HEK293 (cell line): ENCODE data around the gene LRRTM2.
A peak's percentile ranks its signal among the peaks of the same experiment; 100 is the strongest.

ENCODE experiments used
- CTCF ChIA-PET: fragments of 350-600 bp; formaldehyde crosslinking; extraction: SDS; loops from one replicate; lab custom pipeline; 2021; ENCODE audit warnings: antibody characterized with exemption; lab: Yijun Ruan, JAX
- POLR2A ChIA-PET: fragments of 300-600 bp; formaldehyde crosslinking; extraction: SDS; loops from one replicate; lab custom pipeline; 2020; ENCODE audit warnings: antibody characterized with exemption, inconsistent platforms; lab: Yijun Ruan, JAX
- H3K27ac ChIP-seq: fragments of 200-500 bp; sonication (Bioruptor generic); 2 replicates; pipeline ENCODE4 v1.5.1; 2014; ENCODE audit warnings: low read depth, low read length, control low read depth, inconsistent platforms; ENCODE audit errors: extremely low read depth
- H3K36me3 ChIP-seq, 2 experiments: fragments of 200-500 bp in 1 of 2; sonication (Bioruptor generic) in 1 of 2; 1 replicate in 1 of 2; 2 replicates in 1 of 2; pipeline ENCODE4 v1.5.1; 2014 to 2017; ENCODE audit warnings: inconsistent platforms in 2 of 2, low read length in 2 of 2; ENCODE audit not compliant: control insufficient read depth in 2 of 2, insufficient read depth in 1 of 2
- H3K4me1 ChIP-seq: fragments of 200-500 bp; sonication (Bioruptor generic); 2 replicates; pipeline ENCODE4 v1.5.1; 2014; ENCODE audit warnings: mild to moderate bottlenecking, low read length, inconsistent platforms; ENCODE audit not compliant: control insufficient read depth, insufficient read depth
- H3K4me3 ChIP-seq: 2 replicates; pipeline ENCODE4 v1.5.1; 2011; ENCODE audit warnings: low read depth, mild to moderate bottlenecking, control low read depth, low read length, moderate library complexity
- H3K9me3 ChIP-seq: fragments of 200-500 bp; sonication (Bioruptor generic); 2 replicates; pipeline ENCODE4 v1.5.1; 2014; ENCODE audit warnings: low read depth, low read length, inconsistent platforms; ENCODE audit not compliant: control insufficient read depth, insufficient read depth
- HOXA7 ChIP-seq: sonication (generic); formaldehyde crosslinking; IDR thresholded peaks from 2 replicates; pipeline ENCODE4 v1.8.1; 2022; ENCODE audit warnings: missing genetic modification reagents, borderline replicate concordance
- MZF1 ChIP-seq: fragments of 450-650 bp; formaldehyde crosslinking; IDR thresholded peaks from 2 replicates; pipeline ENCODE4 v1.5.1; 2017; ENCODE audit warnings: missing biosample characterization, missing genetic modification characterization, borderline replicate concordance
- PRDM1 ChIP-seq: fragments of 450-650 bp; formaldehyde crosslinking; IDR thresholded peaks from 2 replicates; pipeline ENCODE4; 2016; ENCODE audit warnings: missing biosample characterization, missing genetic modification characterization
- SP7 ChIP-seq: fragments of 450-650 bp; formaldehyde crosslinking; IDR thresholded peaks from 2 replicates; pipeline ENCODE4 v1.5.1; 2016; ENCODE audit warnings: missing biosample characterization, missing genetic modification characterization
- ZBTB48 ChIP-seq: fragments of 450-650 bp; formaldehyde crosslinking; IDR thresholded peaks from 2 replicates; pipeline ENCODE4 v1.5.1; 2016; ENCODE audit warnings: missing biosample characterization, missing genetic modification characterization
- ZNF211 ChIP-seq: fragments of 450-650 bp; formaldehyde crosslinking; IDR thresholded peaks from 2 replicates; pipeline ENCODE4 v1.5.1; 2016; ENCODE audit warnings: low read depth, missing biosample characterization, missing genetic modification characterization
- ZNF221 ChIP-seq: fragments of 450-650 bp; formaldehyde crosslinking; IDR thresholded peaks from 2 replicates; pipeline ENCODE4 v1.5.1; 2017; ENCODE audit warnings: missing biosample characterization, missing genetic modification characterization, borderline replicate concordance
- ZNF350 ChIP-seq: fragments of 450-650 bp; formaldehyde crosslinking; IDR thresholded peaks from 2 replicates; pipeline ENCODE4 v1.5.0; 2017; ENCODE audit warnings: missing biosample characterization, mild to moderate bottlenecking, missing genetic modification characterization
- ZNF37A ChIP-seq: fragments of 450-650 bp; IDR thresholded peaks from 2 replicates; pipeline ENCODE4 v1.5.1; 2018; ENCODE audit warnings: missing biosample characterization, missing genetic modification characterization
- ZNF555 ChIP-seq: fragments of 450-650 bp; formaldehyde crosslinking; conservative IDR thresholded peaks from 2 replicates; pipeline ENCODE4 v1.5.1; 2017; ENCODE audit warnings: missing biosample characterization, mild to moderate bottlenecking, missing genetic modification characterization, inconsistent platforms
- ZNF600 ChIP-seq: fragments of 450-650 bp; formaldehyde crosslinking; IDR thresholded peaks from 2 replicates; pipeline ENCODE4 v1.5.1; 2016; ENCODE audit warnings: missing biosample characterization, missing genetic modification characterization
- ZNF660 ChIP-seq: fragments of 450-650 bp; IDR thresholded peaks from 2 replicates; pipeline ENCODE4 v1.5.1; 2018; ENCODE audit warnings: missing biosample characterization, mild to moderate bottlenecking, missing genetic modification characterization
- ZNF837 ChIP-seq: fragments of 450-650 bp; formaldehyde crosslinking; IDR thresholded peaks from 2 replicates; pipeline ENCODE4 v1.5.1; 2016; ENCODE audit warnings: missing biosample characterization, missing genetic modification characterization
- TF ChIP-seq, protein P1 (sequence below): fragments of 450-650 bp; formaldehyde crosslinking; IDR thresholded peaks from 2 replicates; pipeline ENCODE4 v1.5.0; 2017; ENCODE audit warnings: missing biosample characterization, missing genetic modification characterization, borderline replicate concordance
- TF ChIP-seq, protein P2 (sequence below): fragments of 450-650 bp; IDR thresholded peaks from 2 replicates; pipeline ENCODE4 v1.5.1; 2018; ENCODE audit warnings: missing biosample characterization, missing genetic modification characterization
- TF ChIP-seq, protein P3 (sequence below): fragments of 450-650 bp; formaldehyde crosslinking; IDR thresholded peaks from 2 replicates; pipeline ENCODE4 v1.5.1; 2016; ENCODE audit warnings: missing biosample characterization, missing genetic modification characterization

Gene LRRTM2

GRCh38 chr5:138872841-138873465, 2.2 kb downstream of the LRRTM2 start:
- H3K4me3 ChIP-seq = no peak overlapping the region
- ChIA-PET CTCF (interaction anchor here (0.5 to 1.1 kb wide), 4 partner anchors 9 to 322 kb away, joined by 3 to 6 read pairs (median 4); no protein-coding TSS in a partner anchor), POLR2A (no interaction called here)

GRCh38 chr5:138870611-138871010, 4.5 kb downstream of the LRRTM2 start:
- ChIA-PET POLR2A (no interaction called here), CTCF (no interaction called here)
- no peaks in the 10 kb centered on the region for H3K9me3 ChIP-seq
- TF ChIP-seq MZF1 (tag by site-specific recombination) = 0 out of 2 replicates have a peak, but pooled peaks have one; percentile 35
- TF ChIP-seq, protein P1, sequence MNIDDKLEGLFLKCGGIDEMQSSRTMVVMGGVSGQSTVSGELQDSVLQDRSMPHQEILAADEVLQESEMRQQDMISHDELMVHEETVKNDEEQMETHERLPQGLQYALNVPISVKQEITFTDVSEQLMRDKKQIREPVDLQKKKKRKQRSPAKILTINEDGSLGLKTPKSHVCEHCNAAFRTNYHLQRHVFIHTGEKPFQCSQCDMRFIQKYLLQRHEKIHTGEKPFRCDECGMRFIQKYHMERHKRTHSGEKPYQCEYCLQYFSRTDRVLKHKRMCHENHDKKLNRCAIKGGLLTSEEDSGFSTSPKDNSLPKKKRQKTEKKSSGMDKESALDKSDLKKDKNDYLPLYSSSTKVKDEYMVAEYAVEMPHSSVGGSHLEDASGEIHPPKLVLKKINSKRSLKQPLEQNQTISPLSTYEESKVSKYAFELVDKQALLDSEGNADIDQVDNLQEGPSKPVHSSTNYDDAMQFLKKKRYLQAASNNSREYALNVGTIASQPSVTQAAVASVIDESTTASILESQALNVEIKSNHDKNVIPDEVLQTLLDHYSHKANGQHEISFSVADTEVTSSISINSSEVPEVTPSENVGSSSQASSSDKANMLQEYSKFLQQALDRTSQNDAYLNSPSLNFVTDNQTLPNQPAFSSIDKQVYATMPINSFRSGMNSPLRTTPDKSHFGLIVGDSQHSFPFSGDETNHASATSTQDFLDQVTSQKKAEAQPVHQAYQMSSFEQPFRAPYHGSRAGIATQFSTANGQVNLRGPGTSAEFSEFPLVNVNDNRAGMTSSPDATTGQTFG (tag by site-specific recombination) = no peak
- H3K4me1 ChIP-seq = peaks cover 41% of the 10 kb centered on the region
- H3K4me3 ChIP-seq = no peak overlapping the region
- no peaks in the 10 kb centered on the region for H3K36me3 ChIP-seq
- H3K27ac ChIP-seq = no peak overlapping the region

More at GRCh38 chr5:138872841-138873465, 2.2 kb downstream of the LRRTM2 start:
- Histone ChIP-seq H3K9me3 (no peaks in the 10 kb centered on the region), H3K36me3 (no peaks in the 10 kb centered on the region), H3K4me1 (peaks cover 43% of the 10 kb centered on the region), H3K27ac (no peak overlapping the region)
- TF ChIP-seq ZNF600 (tag by site-specific recombination) = peak; percentile 45; the same call in 1 of the 2 replicates
- no peak for TF ChIP-seq HOXA7
- TF ChIP-seq, protein P2, sequence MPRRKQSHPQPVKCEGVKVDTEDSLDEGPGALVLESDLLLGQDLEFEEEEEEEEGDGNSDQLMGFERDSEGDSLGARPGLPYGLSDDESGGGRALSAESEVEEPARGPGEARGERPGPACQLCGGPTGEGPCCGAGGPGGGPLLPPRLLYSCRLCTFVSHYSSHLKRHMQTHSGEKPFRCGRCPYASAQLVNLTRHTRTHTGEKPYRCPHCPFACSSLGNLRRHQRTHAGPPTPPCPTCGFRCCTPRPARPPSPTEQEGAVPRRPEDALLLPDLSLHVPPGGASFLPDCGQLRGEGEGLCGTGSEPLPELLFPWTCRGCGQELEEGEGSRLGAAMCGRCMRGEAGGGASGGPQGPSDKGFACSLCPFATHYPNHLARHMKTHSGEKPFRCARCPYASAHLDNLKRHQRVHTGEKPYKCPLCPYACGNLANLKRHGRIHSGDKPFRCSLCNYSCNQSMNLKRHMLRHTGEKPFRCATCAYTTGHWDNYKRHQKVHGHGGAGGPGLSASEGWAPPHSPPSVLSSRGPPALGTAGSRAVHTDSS = no peak
- no peak for TF ChIP-seq ZNF211 (tag by site-specific recombination)
- no peak for TF ChIP-seq ZNF350
- no peak for TF ChIP-seq ZNF37A (tag by site-specific recombination)
- TF ChIP-seq ZBTB48 (tag by site-specific recombination) = no peak
- no peak for TF ChIP-seq SP7 (tag by site-specific recombination)

- CTCF ChIA-PET = interaction anchor here (0.6 to 0.7 kb wide), 2 partner anchors 8 to 16 kb away, joined by 3 to 4 read pairs; no protein-coding TSS in a partner anchor
- H3K27ac ChIP-seq = no peak overlapping the region
- POLR2A ChIA-PET = no interaction called here
- no peaks in the 10 kb centered on the region for H3K9me3 ChIP-seq
- H3K36me3 ChIP-seq = no peaks in the 10 kb centered on the region
- peaks cover 36% of the 10 kb centered on the region for H3K4me1 ChIP-seq
- TF ChIP-seq ZNF600 (tag by site-specific recombination) (0 out of 2 replicates have a peak, but pooled peaks have one; percentile 29), ZNF837 (tag by site-specific recombination) (no peak), ZNF555 (tag by site-specific recombination) (no peak), PRDM1 (peak; percentile 75), ZNF660 (tag by site-specific recombination) (0 out of 2 replicates have a peak, but pooled peaks have one; percentile 15), ZNF221 (tag by site-specific recombination) (no peak)
- TF ChIP-seq, protein P3, sequence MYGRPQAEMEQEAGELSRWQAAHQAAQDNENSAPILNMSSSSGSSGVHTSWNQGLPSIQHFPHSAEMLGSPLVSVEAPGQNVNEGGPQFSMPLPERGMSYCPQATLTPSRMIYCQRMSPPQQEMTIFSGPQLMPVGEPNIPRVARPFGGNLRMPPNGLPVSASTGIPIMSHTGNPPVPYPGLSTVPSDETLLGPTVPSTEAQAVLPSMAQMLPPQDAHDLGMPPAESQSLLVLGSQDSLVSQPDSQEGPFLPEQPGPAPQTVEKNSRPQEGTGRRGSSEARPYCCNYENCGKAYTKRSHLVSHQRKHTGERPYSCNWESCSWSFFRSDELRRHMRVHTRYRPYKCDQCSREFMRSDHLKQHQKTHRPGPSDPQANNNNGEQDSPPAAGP (tag by site-specific recombination) = no peak
- H3K4me3 ChIP-seq = no peak overlapping the region
Observed at GRCh38 chr5:138869763-138870500, 5.2 kb downstream of the LRRTM2 start.
